Endothelial cell (in vitro differentiated cells): ENCODE results near the gene PYDC2. TPM values are rescaled to one million over a fixed set of nuclear protein-coding genes. Genes with fewer than 3 reads are reported as not detected.
"Not testable (repeated sequence)": the region's sequence is repeated elsewhere in the genome, so short reads cannot be mapped to it uniquely, and the experiment has no call there.

Experiments used
- DNase-seq: peaks from one replicate; pipeline ENCODE4 v3.0.0; 2021; ENCODE audit warnings: low spot score
- H3K27ac Mint-ChIP-seq: one replicate; pipeline ENCODE4 v1.8.0; 2021; ENCODE audit warnings: mixed read lengths, inconsistent platforms; ENCODE audit not compliant: unreplicated experiment
- H3K27me3 Mint-ChIP-seq: one replicate; pipeline ENCODE4 v1.8.0; 2021; ENCODE audit warnings: mild to moderate bottlenecking, moderate library complexity, mixed read lengths, inconsistent platforms; ENCODE audit not compliant: unreplicated experiment
- H3K36me3 Mint-ChIP-seq: one replicate; pipeline ENCODE4 v1.8.0; 2021; ENCODE audit warnings: mild to moderate bottlenecking, low read depth, mixed read lengths, inconsistent platforms; ENCODE audit not compliant: unreplicated experiment
- H3K4me1 Mint-ChIP-seq: one replicate; pipeline ENCODE4 v1.8.0; 2021; ENCODE audit warnings: mild to moderate bottlenecking, mixed read lengths, inconsistent platforms; ENCODE audit not compliant: unreplicated experiment
- H3K4me3 Mint-ChIP-seq: one replicate; pipeline ENCODE4 v1.8.0; 2021; ENCODE audit warnings: mild to moderate bottlenecking, mixed read lengths, inconsistent platforms; ENCODE audit not compliant: unreplicated experiment
- H3K9me3 Mint-ChIP-seq: one replicate; pipeline ENCODE4 v1.8.0; 2021; ENCODE audit warnings: mixed read lengths, inconsistent platforms; ENCODE audit not compliant: unreplicated experiment
- CTCF ChIP-seq: fragments of 200-600 bp; sonication (generic); IDR thresholded peaks from one replicate; pipeline ENCODE4 v1.5.0; 2021; ENCODE audit warnings: antibody characterized with exemption; ENCODE audit not compliant: unreplicated experiment
- total RNA-seq: library from RNA; stranded (reverse); fragmentation: NEBNext Ultra II Directional; extraction: Animal tissue kit (Norgen Biotek cat#: 25700); gene quantifications from one replicate; pipeline ENCODE4 v1.2.1, GENCODE V29; 2021; ENCODE audit not compliant: unreplicated experiment

PYDC2 gene
- total RNA-seq, 1 donor from 2014 or later: not detected

- no peak overlapping the region for H3K4me3 Mint-ChIP-seq
- no peak for DNase-seq
- no peak for TF ChIP-seq CTCF
- no peak overlapping the region for H3K27ac Mint-ChIP-seq
- no peaks in the 10 kb centered on the region for H3K27me3 Mint-ChIP-seq
- no peaks in the 10 kb centered on the region for H3K36me3 Mint-ChIP-seq
- H3K4me1 Mint-ChIP-seq: no peaks in the 10 kb centered on the region
- no peaks in the 10 kb centered on the region for H3K9me3 Mint-ChIP-seq
These were observed 12.8 kb downstream of the PYDC2 start for GRCh38 chr3:191473661-191474198.

DNA sequence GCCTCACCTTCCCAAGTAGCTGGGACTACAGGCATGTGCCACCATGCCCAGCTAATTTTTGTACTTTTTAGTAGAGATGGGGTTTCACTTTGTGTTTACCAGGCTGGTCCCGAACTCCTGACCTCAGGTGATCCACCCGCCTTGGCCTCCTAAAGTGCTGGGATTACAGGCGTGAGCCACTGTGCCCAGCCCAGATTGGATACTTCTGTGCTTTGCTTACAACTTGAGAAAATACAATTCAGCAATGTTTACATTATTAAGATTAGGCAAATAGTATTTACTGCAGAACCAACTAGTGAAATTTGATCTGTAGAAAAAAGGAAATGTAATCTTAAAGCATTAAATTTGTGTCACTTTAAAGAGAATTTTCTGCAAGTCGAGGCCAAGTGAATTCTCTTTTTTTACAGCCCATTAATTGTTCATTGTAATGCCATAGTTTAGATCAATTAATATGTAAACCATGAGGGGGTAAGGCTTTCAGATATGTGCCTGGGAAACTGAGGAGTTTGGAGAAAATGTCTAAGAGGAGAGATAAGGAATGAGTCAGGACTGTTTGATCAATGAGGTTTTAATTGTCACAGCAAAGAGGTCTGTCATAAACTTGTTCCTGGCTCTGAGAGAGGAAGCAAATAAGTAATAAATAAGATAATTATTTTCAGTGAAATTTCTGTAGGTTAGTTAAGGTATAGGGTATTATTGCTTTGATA is 15.3 kb downstream of the PYDC2 start:
- TF ChIP-seq CTCF: no peak
- Mint-ChIP-seq H3K27me3 (peaks cover 2% of the 10 kb centered on the region), H3K27ac (no peak overlapping the region), H3K4me3 (no peak overlapping the region), H3K4me1 (no peaks in the 10 kb centered on the region), H3K36me3 (no peaks in the 10 kb centered on the region), H3K9me3 (no peaks in the 10 kb centered on the region)
- no peak for DNase-seq

GRCh38 chr3:191483994-191484393 is 23.0 kb downstream of the PYDC2 start:
- H3K9me3 Mint-ChIP-seq, H3K4me1 Mint-ChIP-seq, H3K36me3 Mint-ChIP-seq, H3K27ac Mint-ChIP-seq, DNase-seq, H3K27me3 Mint-ChIP-seq, H3K4me3 Mint-ChIP-seq: not testable (repeated sequence)

DNA sequence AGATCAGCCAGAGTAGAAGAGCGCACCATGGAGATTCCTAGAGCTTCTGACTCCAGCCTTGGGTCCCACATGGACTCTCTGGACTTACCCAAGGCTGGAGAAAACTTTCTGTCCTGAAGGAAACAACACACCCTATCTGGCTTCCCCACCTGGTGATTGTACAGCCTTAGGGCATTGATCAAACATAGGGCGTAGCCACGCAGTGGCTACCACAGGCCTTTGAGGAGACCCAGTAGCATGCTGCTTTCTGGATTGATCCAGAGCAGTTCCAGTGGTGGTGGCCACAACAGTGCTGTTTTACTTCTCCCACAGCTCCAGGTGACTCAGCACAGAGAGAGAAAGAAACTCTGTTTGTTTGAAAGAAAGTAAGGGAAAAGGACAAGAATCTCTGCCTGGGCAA is 23.5 kb downstream of the PYDC2 start:
- no peak for DNase-seq
- Mint-ChIP-seq H3K9me3 (no peaks in the 10 kb centered on the region), H3K4me1 (no peaks in the 10 kb centered on the region), H3K36me3 (no peaks in the 10 kb centered on the region), H3K27ac (no peak overlapping the region), H3K4me3 (no peak overlapping the region), H3K27me3 (peaks cover 2% of the 10 kb centered on the region)
- TF ChIP-seq CTCF: no peak

GRCh38 chr3:191492601-191493000 is 31.6 kb downstream of the PYDC2 start:
- no peak for TF ChIP-seq CTCF
- no peaks in the 10 kb centered on the region for H3K9me3 Mint-ChIP-seq
- no peak overlapping the region for H3K27ac Mint-ChIP-seq
- no peaks in the 10 kb centered on the region for H3K27me3 Mint-ChIP-seq
- H3K4me1 Mint-ChIP-seq: no peaks in the 10 kb centered on the region
- H3K36me3 Mint-ChIP-seq: no peaks in the 10 kb centered on the region
- no peak overlapping the region for H3K4me3 Mint-ChIP-seq
- DNase-seq: no peak
